ENCODE data around the gene DEPP1.

- no peak for TF ChIP-seq TAF1 (IDR thresholded peaks at IDR 0.05; ENCODE audit: low read depth)
- no peak for TF ChIP-seq EP300 (IDR thresholded peaks at IDR 0.05; ENCODE audit: borderline replicate concordance)
- TF ChIP-seq RAD21 (IDR thresholded peaks at IDR 0.05; ENCODE audit: low read depth), result no peak
- TF ChIP-seq ZBTB7A (IDR thresholded peaks at IDR 0.05; ENCODE audit: low read depth), result no peak
- no peak for TF ChIP-seq MAX (IDR thresholded peaks at IDR 0.05)
- no peak for TF ChIP-seq NFIC (IDR thresholded peaks at IDR 0.05)
- no peak for TF ChIP-seq CEBPB (IDR thresholded peaks at IDR 0.05)
Measured at GRCh38 chr10:44933451-44934321, 44.9 kb downstream of the DEPP1 start.
